Testis (tissue), 3 donors: Measurements from ENCODE around the gene PKP2. TPM values are rescaled to one million over a fixed set of nuclear protein-coding genes. Genes with fewer than 3 reads are reported as not detected.

Experiments used
- DNase-seq: peaks from one replicate; pipeline ENCODE4 v3.0.0-alpha.2; 2019
- H3K27ac ChIP-seq, 2 donors: fragments of 200-600 bp; sonication (generic); one replicate each; pipeline ENCODE4 v1.5.1; 2019
- H3K27me3 ChIP-seq: fragments of 200-600 bp; sonication (generic); one replicate; pipeline ENCODE4 v1.5.1; 2019
- H3K36me3 ChIP-seq: fragments of 200-600 bp; sonication (generic); one replicate; pipeline ENCODE4 v1.5.1; 2017; ENCODE audit warnings: low read depth; ENCODE audit errors: missing control alignments
- H3K4me1 ChIP-seq: fragments of 200-600 bp; sonication (generic); one replicate; pipeline ENCODE4 v1.5.1; 2019
- H3K4me3 ChIP-seq, 2 donors: fragments of 200-600 bp; sonication (generic); one replicate each; pipeline ENCODE4 v1.5.1; 2017 to 2019
- H3K9me3 ChIP-seq: fragments of 200-600 bp; sonication (generic); one replicate; pipeline ENCODE4 v1.5.1; 2017
- POLR2A ChIP-seq: fragments of 450-650 bp; IDR thresholded peaks from one replicate; pipeline ENCODE4 v1.6.1; 2017; ENCODE audit warnings: antibody characterized with exemption, mild to moderate bottlenecking, moderate library complexity
- WGBS, 2 donors: methylation state at CpG; one replicate each; pipeline ENCODE4 v1.1.5; 2018; 5-methylcytosine and 5-hydroxymethylcytosine counted together
- intact Hi-C: fragments of 100-400 bp; cut with DNase I; formaldehyde crosslinking; loops from one replicate; pipeline ENCODE4 v1.15.1; 2023; ENCODE audit warnings: low total_unique reads
- polyA plus RNA-seq: library from polyadenylated mRNA; stranded (reverse); fragments of 350-450 nt; fragmentation: Illumina TruSeq; extraction: RNeasy Lipid Tissue Mini Kit (QIAGEN cat#74804); gene quantifications from one replicate; pipeline ENCODE4 v1.2.3, GENCODE V29; 2014; ENCODE audit warnings: low read depth, low replicate concordance; ENCODE audit not compliant: insufficient read depth
- total RNA-seq, 2 donors: library from RNA; depleted of rRNA; stranded (reverse); fragments of >200 nt; gene quantifications; one replicate each; pipeline ENCODE4 v1.2.3, GENCODE V29; 2016
- TF ChIP-seq, protein P1 (sequence below), 3 experiments: fragments of 450-650 bp in 2 of 3; fragments of 200-600 bp in 1 of 3; sonication (generic) in 1 of 3; IDR thresholded peaks; one replicate each; pipeline ENCODE4 v1.5.1; 2016 to 2019; ENCODE audit warnings: antibody characterized with exemption in 3 of 3, mild to moderate bottlenecking in 2 of 3, moderate library complexity in 1 of 3

PKP2 gene
- total and polyA plus RNA-seq, 3 donors from 2014 or later, result 14.8 to 22.3 (median 18.9) TPM

DNA sequence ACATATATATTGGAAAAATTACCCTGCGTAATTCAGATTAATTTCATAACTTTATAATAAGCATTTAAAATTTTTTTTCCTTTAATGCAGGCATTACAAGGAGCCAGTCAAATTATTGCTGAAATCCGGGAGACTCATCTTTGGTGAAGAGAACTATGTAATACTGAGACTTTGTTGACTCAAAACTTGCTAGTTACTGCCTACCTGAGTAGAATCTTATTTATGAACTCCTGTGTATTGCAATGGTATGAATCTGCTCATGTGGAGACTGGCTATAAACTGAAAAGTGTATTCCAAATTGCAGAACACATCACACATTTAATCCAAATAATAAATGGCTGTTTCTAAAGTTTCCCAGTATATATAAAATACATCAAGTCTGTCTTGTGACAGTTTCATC is 153.3 kb downstream of the PKP2 start:
- Histone ChIP-seq H3K4me3 (no peak overlapping the region), H3K9me3 (no peaks in the 10 kb centered on the region), H3K36me3 (no peaks in the 10 kb centered on the region), H3K4me1 (no peaks in the 10 kb centered on the region), H3K27me3 (no peaks in the 10 kb centered on the region), H3K27ac (no peak overlapping the region)
- 89 to 90% methylated on average over 2 of the region's 2 CpGs for WGBS, 2 donors
- TF ChIP-seq, protein P1, sequence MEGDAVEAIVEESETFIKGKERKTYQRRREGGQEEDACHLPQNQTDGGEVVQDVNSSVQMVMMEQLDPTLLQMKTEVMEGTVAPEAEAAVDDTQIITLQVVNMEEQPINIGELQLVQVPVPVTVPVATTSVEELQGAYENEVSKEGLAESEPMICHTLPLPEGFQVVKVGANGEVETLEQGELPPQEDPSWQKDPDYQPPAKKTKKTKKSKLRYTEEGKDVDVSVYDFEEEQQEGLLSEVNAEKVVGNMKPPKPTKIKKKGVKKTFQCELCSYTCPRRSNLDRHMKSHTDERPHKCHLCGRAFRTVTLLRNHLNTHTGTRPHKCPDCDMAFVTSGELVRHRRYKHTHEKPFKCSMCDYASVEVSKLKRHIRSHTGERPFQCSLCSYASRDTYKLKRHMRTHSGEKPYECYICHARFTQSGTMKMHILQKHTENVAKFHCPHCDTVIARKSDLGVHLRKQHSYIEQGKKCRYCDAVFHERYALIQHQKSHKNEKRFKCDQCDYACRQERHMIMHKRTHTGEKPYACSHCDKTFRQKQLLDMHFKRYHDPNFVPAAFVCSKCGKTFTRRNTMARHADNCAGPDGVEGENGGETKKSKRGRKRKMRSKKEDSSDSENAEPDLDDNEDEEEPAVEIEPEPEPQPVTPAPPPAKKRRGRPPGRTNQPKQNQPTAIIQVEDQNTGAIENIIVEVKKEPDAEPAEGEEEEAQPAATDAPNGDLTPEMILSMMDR (IDR thresholded peaks at IDR 0.05), result no peak
- no peak for TF ChIP-seq POLR2A
- DNase-seq, result no peak
- intact Hi-C loops, result no loop called here

DNA sequence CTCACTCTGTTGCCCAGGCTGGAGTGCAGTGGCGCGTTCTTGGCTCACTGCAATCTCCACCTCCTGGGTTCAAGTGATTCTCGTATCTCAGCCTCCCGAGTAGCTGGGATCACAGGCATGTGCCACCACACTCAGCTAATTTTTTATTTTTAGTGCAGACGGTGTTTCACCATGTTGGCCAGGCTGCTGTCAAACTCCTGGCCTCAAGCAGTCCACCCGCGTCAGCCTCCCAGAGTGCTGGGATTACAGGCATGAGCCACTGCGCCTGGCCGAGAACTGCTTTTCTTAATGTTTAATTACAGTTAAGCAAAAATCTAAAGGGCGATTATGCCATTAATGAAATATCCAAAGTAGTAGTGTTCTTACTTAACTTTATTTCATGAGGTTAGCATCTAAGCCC is 154.4 kb downstream of the PKP2 start:
- no peaks in the 10 kb centered on the region for H3K27me3 ChIP-seq
- H3K36me3 ChIP-seq, result no peaks in the 10 kb centered on the region
- TF ChIP-seq, protein P1 (IDR thresholded peaks at IDR 0.05), result no peak
- TF ChIP-seq POLR2A, result no peak
- no peaks in the 10 kb centered on the region for H3K9me3 ChIP-seq
- H3K4me3 ChIP-seq, result no peak overlapping the region
- intact Hi-C loops, result no loop called here
- no peaks in the 10 kb centered on the region for H3K4me1 ChIP-seq
- H3K27ac ChIP-seq, result no peak overlapping the region
- WGBS, 2 donors, result 93 to 94% methylated on average over 10 of the region's 10 CpGs
- DNase-seq, result no peak

Other genes starting within 250 kb of the PKP2 start
- 10 to 100 TPM; 64.9 to 92.4 TPM for gene DNM1L, start 217.5 kb downstream of the PKP2 start, total RNA-seq
- 75.5 TPM for gene DNM1L, start 217.5 kb downstream of the PKP2 start, polyA plus RNA-seq
- gene YARS2, start 140.9 kb downstream of the PKP2 start, total RNA-seq, result 10 to 100 TPM; 19.5 to 29.8 TPM
- gene YARS2, start 140.9 kb downstream of the PKP2 start, polyA plus RNA-seq, result 13.9 TPM